RPMI8226 (cell line): ENCODE data around the gene ACTRT2.

Experiments used
- DNase-seq: peaks from one replicate; pipeline ENCODE4 v3.0.0-alpha.2; 2015

Gene ACTRT2

GRCh38 chr1:3056641-3057040, 35.4 kb downstream of the ACTRT2 start:
- DNase-seq: no peak

- DNase-seq: no peak
Measured at GRCh38 chr1:3058263-3059030, 37.2 kb downstream of the ACTRT2 start.

- DNase-seq: no peak
Measured at GRCh38 chr1:3060127-3060526, 38.9 kb downstream of the ACTRT2 start.

- DNase-seq: no peak
Measured at GRCh38 chr1:3060601-3061551, 39.6 kb downstream of the ACTRT2 start.

GRCh38 chr1:3061566-3061965, 40.3 kb downstream of the ACTRT2 start:
- no peak for DNase-seq

- DNase-seq: no peak
Measured at GRCh38 chr1:3061981-3062615, 40.8 kb downstream of the ACTRT2 start.

GRCh38 chr1:3062616-3063378, 41.5 kb downstream of the ACTRT2 start:
- DNase-seq: no peak

- DNase-seq: no peak
Measured at GRCh38 chr1:3063379-3064295, 42.4 kb downstream of the ACTRT2 start.

- DNase-seq: no peak
Measured at GRCh38 chr1:3064296-3064850, 43.1 kb downstream of the ACTRT2 start.

- DNase-seq: no peak
Measured at GRCh38 chr1:3064901-3065300, 43.6 kb downstream of the ACTRT2 start.

GRCh38 chr1:3065396-3065795, 44.1 kb downstream of the ACTRT2 start:
- no peak for DNase-seq

- no peak for DNase-seq
Measured at GRCh38 chr1:3065797-3066196, 44.5 kb downstream of the ACTRT2 start.

GRCh38 chr1:3066250-3066711, 45.0 kb downstream of the ACTRT2 start:
- peak; percentile 80 for DNase-seq

- no peak for DNase-seq
Measured at GRCh38 chr1:3066826-3067225, 45.6 kb downstream of the ACTRT2 start.

- no peak for DNase-seq
Measured at GRCh38 chr1:3067301-3067670, 46.0 kb downstream of the ACTRT2 start.

- DNase-seq: no peak
Measured at GRCh38 chr1:3067671-3068563, 46.6 kb downstream of the ACTRT2 start.

GRCh38 chr1:3068564-3069431, 47.5 kb downstream of the ACTRT2 start, which contains the start of gene PRDM16:
Gene PRDM16, plus strand, starts transcription at chr1:3069203. Its CDS starts 57 bp downstream, at chr1:3069260.
- DNase-seq: peak; percentile 67

GRCh38 chr1:3069491-3070308, 48.4 kb downstream of the ACTRT2 start:
- peak; percentile 76 for DNase-seq
